Measurements from ENCODE around the gene TMEFF1.

TMEFF1 gene

DNA sequence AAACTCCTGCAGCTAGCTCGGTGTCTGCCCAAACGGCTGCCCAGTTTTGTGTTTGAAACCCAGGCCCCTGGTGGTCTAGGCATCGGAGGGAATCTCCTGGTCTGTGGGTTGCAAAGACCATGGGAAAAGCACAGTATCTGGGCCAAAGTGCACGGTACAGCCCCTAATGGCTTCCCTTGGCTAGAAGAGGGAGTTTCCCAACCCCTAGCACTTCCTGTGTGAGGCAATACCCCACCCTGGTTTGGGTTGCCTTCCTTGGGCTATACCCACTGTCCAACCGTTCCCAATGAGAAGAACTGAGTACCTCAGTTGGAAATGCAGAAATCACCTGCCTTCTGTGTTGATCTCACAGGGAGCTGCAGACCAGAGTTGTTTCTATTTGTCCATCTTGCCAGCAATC lies 146.7 kb downstream of the TMEFF1 start:
- no peak for DNase-seq

DNA sequence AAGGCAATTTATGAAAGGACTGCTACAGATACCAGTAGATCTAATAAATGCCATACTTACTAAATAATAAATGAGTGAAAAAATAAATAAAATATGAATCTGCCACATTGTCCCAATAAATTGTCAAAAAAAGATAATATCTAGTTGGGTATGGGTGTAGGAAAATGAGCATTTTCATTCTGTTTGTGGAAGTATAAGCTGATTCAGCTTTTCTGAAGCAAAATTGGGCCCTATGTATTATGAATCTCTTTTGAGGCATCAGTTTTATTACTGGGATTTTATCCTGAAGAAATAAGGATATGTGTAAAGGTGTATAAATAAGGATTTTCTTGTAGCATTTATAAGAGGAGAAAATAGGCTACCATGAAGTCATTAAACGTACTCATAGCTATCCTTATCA lies 151.0 kb downstream of the TMEFF1 start:
- no peak for DNase-seq

DNA sequence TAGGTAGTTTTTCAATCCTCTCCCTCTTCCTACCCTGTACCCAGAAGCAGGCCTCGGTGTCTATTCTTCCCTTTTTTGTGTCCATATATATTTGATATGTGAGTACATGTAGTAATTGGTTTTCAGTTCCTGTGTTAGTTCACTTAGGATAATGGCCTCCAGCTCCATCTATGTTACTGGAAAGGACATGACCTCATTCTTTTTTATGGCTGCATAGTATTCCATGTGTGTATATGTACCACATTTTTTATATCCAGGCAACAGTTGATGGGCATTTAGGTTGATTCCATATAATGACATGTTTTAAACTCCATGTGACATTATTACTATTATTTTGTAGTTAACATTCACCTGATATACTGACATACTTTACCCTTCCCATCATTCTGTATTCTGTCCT lies 154.0 kb downstream of the TMEFF1 start:
- no peak for DNase-seq
